Body of pancreas (tissue), 4 donors: ENCODE results near the gene IQCK. TPM values are rescaled to one million over a fixed set of nuclear protein-coding genes. Genes with fewer than 3 reads are reported as not detected.
A peak's percentile ranks its signal among the peaks of the same experiment; 100 is the strongest.

ENCODE experiments used
- ATAC-seq: fragments of 150-250 bp; one replicate; pipeline ENCODE4 v1.9.1; 2016
- DNase-seq, 4 donors: peaks; one replicate each; pipeline ENCODE4 v3.0.0-alpha.2; 2019
- H3K27ac ChIP-seq, 4 donors: fragments of 200-600 bp; sonication (generic); 1 replicate in 3 of 4; 2 replicates in 1 of 4; pipeline versions ENCODE4 v1.5.1 to v1.6.1; 2016 to 2019; ENCODE audit warnings: mild to moderate bottlenecking in 1 of 4, mixed read lengths in 1 of 4, moderate library complexity in 1 of 4
- H3K27me3 ChIP-seq, 2 donors: fragments of 200-600 bp; sonication (generic); one replicate each; pipeline ENCODE4 v1.6.0; 2016; ENCODE audit warnings: mild to moderate bottlenecking in 1 of 2
- H3K36me3 ChIP-seq, 2 donors: fragments of 200-600 bp; sonication (generic); replicated peaks in 1 of 2; 2 replicates each; pipeline ENCODE4 v1.5.1; 2016; ENCODE audit warnings: low read depth in 2 of 2; ENCODE audit not compliant: insufficient read depth in 1 of 2
- H3K4me1 ChIP-seq: fragments of 200-600 bp; sonication (generic); one replicate; pipeline ENCODE4 v1.6.0; 2016
- H3K4me3 ChIP-seq, 2 donors: fragments of 200-600 bp; sonication (generic); 1 replicate in 1 of 2; 2 replicates in 1 of 2; pipeline ENCODE4 v1.5.1; 2016 to 2019
- H3K9me3 ChIP-seq, 3 donors: fragments of 200-600 bp; sonication (generic); 1 replicate in 2 of 3; 2 replicates in 1 of 3; pipeline ENCODE4 v1.5.1; 2016
- CTCF ChIP-seq, 7 experiments: fragments of 450-650 bp in 4 of 7; fragments of 200-600 bp in 3 of 7; sonication (generic) in 3 of 7; IDR thresholded peaks; one replicate each; pipeline ENCODE4 v1.5.1; 2016 to 2019; ENCODE audit warnings: antibody characterized with exemption in 7 of 7
- POLR2A ChIP-seq, 3 donors: fragments of 450-650 bp; IDR thresholded peaks; one replicate each; pipeline ENCODE4 v1.6.1; 2016; ENCODE audit warnings: antibody characterized with exemption in 3 of 3, mild to moderate bottlenecking in 2 of 3
- WGBS, 2 donors: methylation state at CpG; one replicate each; pipeline ENCODE4 v1.1.5; 2017; 5-methylcytosine and 5-hydroxymethylcytosine counted together
- intact Hi-C: fragments of 100-400 bp; cut with DNase I; formaldehyde crosslinking; loops from one replicate; pipeline ENCODE4 v1.15.1; 2023
- total RNA-seq, 2 donors: library from RNA; depleted of rRNA; stranded (reverse); fragments of >200 nt; gene quantifications; one replicate each; pipeline ENCODE4 v1.1.0, GENCODE V29; 2016

The IQCK gene
- total RNA-seq, 2 donors from 2014 or later: 10.9 to 52.7 TPM

DNA sequence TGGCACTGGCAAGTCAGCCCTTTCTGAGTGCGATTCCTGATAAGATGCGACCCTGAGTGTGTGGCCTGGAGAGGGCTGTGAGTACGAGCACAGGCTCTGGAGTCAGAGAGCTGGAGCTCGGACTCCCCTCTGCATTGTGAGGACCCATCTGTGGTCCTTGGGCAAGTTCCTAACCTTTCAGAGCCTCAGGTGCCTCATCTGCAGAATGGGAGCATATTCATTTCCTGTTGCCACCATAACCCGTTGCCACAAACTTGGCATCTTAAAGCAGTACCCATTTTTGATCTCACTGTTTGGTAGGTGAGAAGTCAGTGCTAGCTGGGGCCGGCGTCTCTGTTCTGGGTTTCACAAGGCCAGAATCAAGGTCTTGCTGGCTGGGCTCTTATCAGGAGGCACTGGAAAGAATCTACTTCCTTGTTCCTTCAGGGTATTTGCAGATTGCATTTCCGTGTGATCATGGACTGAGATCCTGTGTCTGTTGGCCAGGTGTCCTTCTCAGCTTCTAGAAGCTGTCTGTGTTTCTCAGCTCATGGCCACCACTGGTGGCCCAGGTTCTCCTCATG is 20.2 kb upstream of the IQCK start:
- Histone ChIP-seq H3K4me3 (no peak overlapping the region), H3K9me3 (no peaks in the 10 kb centered on the region), H3K27me3 (no peaks in the 10 kb centered on the region), H3K27ac (peak overlapping the region; percentile 13 to 80 (median 60)), H3K4me1 (peaks cover 42% of the 10 kb centered on the region), H3K36me3 (no peaks in the 10 kb centered on the region)
- DNase-seq (peak; percentile 52 to 82 (median 71)), ATAC-seq (peak; percentile 85)
- intact Hi-C loops: no loop called here
- WGBS, 2 donors: 21 to 45% methylated on average over 6 to 8 of the region's 8 CpGs
- TF ChIP-seq POLR2A (IDR thresholded peaks at IDR 0.05): no peak
- no peak for TF ChIP-seq CTCF (IDR thresholded peaks at IDR 0.05)

DNA sequence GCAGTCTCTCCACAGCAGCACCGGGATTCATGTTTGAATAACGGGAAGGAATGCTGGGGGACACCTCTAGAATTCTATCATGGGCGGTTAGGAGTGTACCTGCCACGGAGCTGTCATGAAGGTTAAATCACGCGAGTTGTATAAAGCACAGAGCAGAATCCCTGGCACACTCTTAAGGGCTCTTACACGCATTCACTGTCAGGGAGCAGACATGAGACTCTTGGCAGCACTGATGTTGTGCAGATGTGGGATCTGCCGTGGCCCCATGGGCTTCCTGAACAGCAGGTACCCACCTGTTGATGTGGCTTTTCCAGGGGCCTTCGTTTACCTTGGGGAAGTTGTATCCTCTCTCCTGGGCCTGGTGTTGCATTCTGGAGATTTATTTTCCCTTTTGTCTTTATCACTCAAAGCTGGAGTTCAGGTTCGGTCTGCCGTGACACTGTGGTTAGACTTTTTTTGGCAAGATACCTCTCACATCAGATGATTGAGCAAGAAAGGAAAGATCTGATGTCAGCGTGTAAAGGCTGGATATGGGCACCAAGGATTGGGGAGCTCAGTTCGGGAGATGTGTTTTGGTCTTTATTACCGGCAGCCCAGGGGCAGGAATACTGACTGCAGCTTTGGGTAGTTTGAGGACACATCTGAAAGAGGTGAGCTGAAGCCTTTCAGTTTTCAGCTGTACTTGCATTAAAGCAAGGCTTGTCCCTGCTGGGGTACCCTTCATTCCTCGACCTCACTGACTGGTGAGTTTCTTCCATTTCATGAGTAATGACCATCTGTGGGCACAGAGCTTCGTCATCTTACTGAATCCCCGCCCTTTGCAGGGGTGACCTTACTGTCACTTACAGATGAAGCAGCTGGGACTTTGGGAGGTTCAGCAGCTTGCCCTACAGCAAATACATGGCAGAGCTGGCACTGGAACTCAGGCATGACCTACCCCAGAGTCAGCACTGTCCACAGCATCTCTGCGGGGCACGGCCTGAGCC is 19.3 kb upstream of the IQCK start:
- ATAC-seq: no peak
- H3K27me3 ChIP-seq: no peaks in the 10 kb centered on the region
- peaks cover 42% of the 10 kb centered on the region for H3K4me1 ChIP-seq
- TF ChIP-seq CTCF (IDR thresholded peaks at IDR 0.05) (no peak), POLR2A (IDR thresholded peaks at IDR 0.05) (no peak)
- H3K36me3 ChIP-seq: no peaks in the 10 kb centered on the region
- peak overlapping the region in 3 of 4 donors; percentile 50 to 80 (median 71) for H3K27ac ChIP-seq
- 80 to 83% methylated on average over 17 to 19 of the region's 19 CpGs for WGBS, 2 donors
- H3K4me3 ChIP-seq: no peak overlapping the region
- no peaks in the 10 kb centered on the region for H3K9me3 ChIP-seq
- intact Hi-C loops: no loop called here
- no peak for DNase-seq

- H3K36me3 ChIP-seq: peaks cover 0 to 1% of the 10 kb centered on the region in 2 donors
- no peak overlapping the region for H3K4me3 ChIP-seq
- DNase-seq: no peak
- H3K27ac ChIP-seq: peak overlapping the region in 2 of 4 donors; percentile 71 to 80
- peaks cover 47% of the 10 kb centered on the region for H3K4me1 ChIP-seq
- no peak for ATAC-seq
- no peaks in the 10 kb centered on the region for H3K27me3 ChIP-seq
- no peaks in the 10 kb centered on the region for H3K9me3 ChIP-seq
- WGBS, 2 donors: 98 to 100% methylated on average over 8 of the region's 8 CpGs
- TF ChIP-seq CTCF (IDR thresholded peaks at IDR 0.05) (no peak), POLR2A (IDR thresholded peaks at IDR 0.05) (no peak)
- intact Hi-C loops: no loop called here
Measured at GRCh38 chr16:19699472-19699871, 18.6 kb upstream of the IQCK start.

- Histone ChIP-seq H3K4me1 (peaks cover 49% of the 10 kb centered on the region), H3K27ac (peak overlapping the region in 2 of 4 donors; percentile 31 to 80), H3K27me3 (no peaks in the 10 kb centered on the region), H3K36me3 (peaks cover 0 to 1% of the 10 kb centered on the region in 2 donors), H3K9me3 (no peaks in the 10 kb centered on the region), H3K4me3 (no peak overlapping the region)
- ATAC-seq: no peak
- WGBS, 2 donors: 57 to 60% methylated on average over 6 of the region's 6 CpGs
- DNase-seq: peak in 1 of 4 donors; percentile 43
- intact Hi-C loops: no loop called here
- TF ChIP-seq POLR2A (IDR thresholded peaks at IDR 0.05): no peak
- TF ChIP-seq CTCF (IDR thresholded peaks at IDR 0.05): no peak
Measured at GRCh38 chr16:19700319-19700781, 17.7 kb upstream of the IQCK start.
